Spinal cord (tissue), 10 donors: ENCODE data around the gene TGFBR3. TPM values are rescaled to one million over a fixed set of nuclear protein-coding genes. Genes with fewer than 3 reads are reported as not detected.
"Not testable (repeated sequence)": the region's sequence is repeated elsewhere in the genome, so short reads cannot be mapped to it uniquely, and the experiment has no call there.

Source experiments
- DNase-seq, 6 donors: peaks; one replicate each; pipeline versions ENCODE4 v3.0.0 to v3.0.0-alpha.2; 2013 to 2015; ENCODE audit warnings: low spot score in 6 of 6, low read depth in 4 of 6
- H3K27ac ChIP-seq: one replicate; pipeline ENCODE4 v1.5.1; 2013; ENCODE audit warnings: low read depth, low read length, control low read depth
- H3K27me3 ChIP-seq: one replicate; pipeline ENCODE4 v1.6.1; 2013; ENCODE audit warnings: low read length; ENCODE audit not compliant: control insufficient read depth, insufficient read depth
- H3K36me3 ChIP-seq: one replicate; pipeline ENCODE4 v1.6.1; 2013; ENCODE audit warnings: low read length; ENCODE audit not compliant: control insufficient read depth, insufficient read depth
- H3K4me1 ChIP-seq: one replicate; pipeline ENCODE4 v1.6.1; 2013; ENCODE audit warnings: low read length; ENCODE audit not compliant: control insufficient read depth, insufficient read depth
- H3K4me3 ChIP-seq: one replicate; pipeline ENCODE4 v1.5.1; 2013; ENCODE audit warnings: low read depth, low read length, control low read depth
- H3K9me3 ChIP-seq: one replicate; pipeline ENCODE4 v1.6.1; 2013; ENCODE audit warnings: low read length; ENCODE audit not compliant: control insufficient read depth, insufficient read depth
- WGBS: methylation state at CpG from one replicate; pipeline ENCODE4 v1.1.5; 2013; ENCODE audit warnings: missing lambda C conversion rate; ENCODE audit not compliant: insufficient coverage; 5-methylcytosine and 5-hydroxymethylcytosine counted together
- polyA plus RNA-seq, 2 donors: library from polyadenylated mRNA; unstranded; fragments of 120-200 nt; gene quantifications; one replicate each; pipeline ENCODE4 v1.2.1, GENCODE V29; 2013; ENCODE audit not compliant: insufficient read length in 2 of 2
- total RNA-seq, 2 donors: library from RNA; depleted of rRNA in 1 of 2; stranded (reverse); fragments of 120-200 nt in 1 of 2; fragments of >200 nt in 1 of 2; gene quantifications; one replicate each; pipeline versions ENCODE4 v1.2.3 to v1.2.4, GENCODE V29; 2013 to 2014
- donor health status: healthy.

Gene TGFBR3
- total and polyA plus RNA-seq, 4 donors, result 8.0 to 99.8 (median 30.0) TPM

DNA sequence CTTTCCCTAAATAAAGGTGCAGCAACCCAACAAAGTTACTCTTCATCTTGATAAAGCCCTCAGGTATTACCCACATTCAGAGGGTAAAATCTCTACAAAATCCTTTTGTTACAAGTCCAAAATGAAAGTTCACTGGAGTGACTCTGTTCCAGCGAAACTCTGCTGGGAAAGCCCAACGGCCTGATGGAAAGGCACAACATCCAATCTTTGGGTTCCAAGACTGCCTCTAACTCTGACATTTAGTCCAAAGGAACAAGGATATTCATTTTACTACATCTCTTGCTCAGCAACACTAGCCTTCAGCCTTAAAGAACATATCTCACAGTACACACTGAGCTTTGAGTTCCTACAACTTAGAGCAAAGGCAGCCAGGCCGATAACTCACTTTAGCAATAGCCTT is 42.1 kb downstream of the TGFBR3 start:
- Histone ChIP-seq H3K9me3 (peaks cover 8% of the 10 kb centered on the region), H3K27ac (no peak overlapping the region), H3K4me3 (no peak overlapping the region), H3K36me3 (no peaks in the 10 kb centered on the region), H3K4me1 (peaks cover 3% of the 10 kb centered on the region), H3K27me3 (no peaks in the 10 kb centered on the region)
- no peak for DNase-seq
- whole genome bisulfite sequencing, result 96% methylated on average over 2 of the region's 3 CpGs

DNA sequence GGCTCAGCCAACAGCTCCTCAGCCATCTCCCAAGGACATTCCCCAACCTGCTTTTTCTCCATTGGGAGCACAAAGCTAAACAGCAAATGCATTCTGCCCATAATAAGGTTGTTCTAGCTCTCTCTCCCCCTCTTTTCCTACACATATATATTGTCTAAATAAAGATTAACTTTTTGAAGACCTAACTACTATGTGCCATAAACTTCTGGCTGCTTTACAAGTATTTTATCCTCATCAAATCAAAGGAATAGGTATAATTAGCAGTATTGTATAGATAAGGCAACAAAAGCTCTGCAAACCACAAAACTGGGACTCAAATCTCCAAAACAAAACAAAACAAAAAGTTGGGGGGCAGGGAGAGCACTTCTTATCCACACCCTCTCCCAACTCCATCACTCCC is 43.4 kb downstream of the TGFBR3 start:
- H3K4me3 ChIP-seq, result no peak overlapping the region
- H3K9me3 ChIP-seq, result peaks cover 8% of the 10 kb centered on the region
- no peak overlapping the region for H3K27ac ChIP-seq
- peaks cover 3% of the 10 kb centered on the region for H3K4me1 ChIP-seq
- H3K27me3 ChIP-seq, result no peaks in the 10 kb centered on the region
- H3K36me3 ChIP-seq, result no peaks in the 10 kb centered on the region
- no peak for DNase-seq

DNA sequence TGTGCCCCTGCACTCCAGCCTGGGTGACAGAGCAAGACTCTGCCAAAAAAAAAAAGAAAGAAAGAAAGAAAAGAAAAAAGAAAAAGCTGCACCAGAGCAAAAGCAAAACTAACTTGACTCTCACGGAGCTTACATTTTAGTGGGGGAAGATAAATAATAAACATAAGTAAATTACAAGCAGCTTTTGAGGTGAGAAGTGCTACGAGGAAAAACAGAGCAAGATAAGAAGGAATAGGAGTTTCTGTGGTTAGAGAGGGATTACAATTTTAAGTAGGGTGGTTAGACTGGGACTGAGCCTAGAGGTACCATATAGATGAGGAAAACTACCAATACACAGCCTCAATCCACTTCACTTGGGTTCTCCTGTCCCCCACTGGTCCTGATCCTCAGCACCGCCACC is 43.9 kb downstream of the TGFBR3 start:
- Histone ChIP-seq H3K27ac (no peak overlapping the region), H3K9me3 (peaks cover 8% of the 10 kb centered on the region), H3K27me3 (no peaks in the 10 kb centered on the region), H3K4me1 (peaks cover 3% of the 10 kb centered on the region), H3K4me3 (no peak overlapping the region), H3K36me3 (no peaks in the 10 kb centered on the region)
- 100% methylated on average over 1 of the region's 3 CpGs for WGBS
- DNase-seq, result no peak

DNA sequence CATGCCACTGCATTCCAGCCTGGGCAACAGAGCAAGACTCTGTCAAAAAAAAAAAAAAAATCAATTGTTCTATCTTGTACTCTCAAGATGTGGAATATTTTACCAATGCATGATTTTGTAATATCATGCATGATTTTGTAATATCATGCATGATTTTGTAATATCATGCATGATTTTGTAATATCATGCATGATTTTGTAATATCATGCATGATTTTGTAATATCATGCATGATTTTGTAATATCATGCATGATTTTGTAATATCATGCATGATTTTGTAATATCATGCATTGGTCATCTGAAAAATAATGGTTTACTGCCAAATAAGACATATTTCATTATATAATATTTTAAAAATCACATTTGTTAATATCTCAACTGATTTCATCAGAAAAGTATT is 45.7 kb downstream of the TGFBR3 start:
- H3K27me3 ChIP-seq, H3K4me1 ChIP-seq, H3K9me3 ChIP-seq, H3K4me3 ChIP-seq, DNase-seq, H3K27ac ChIP-seq, H3K36me3 ChIP-seq: not testable (repeated sequence)

GRCh38 chr1:91836331-91837040 is 49.5 kb downstream of the TGFBR3 start:
- H3K27ac ChIP-seq, result no peak overlapping the region
- H3K27me3 ChIP-seq, result no peaks in the 10 kb centered on the region
- DNase-seq, result peak in 1 of 6 donors; percentile 64
- no peak overlapping the region for H3K4me3 ChIP-seq
- H3K9me3 ChIP-seq, result no peaks in the 10 kb centered on the region
- H3K36me3 ChIP-seq, result no peaks in the 10 kb centered on the region
- 87% methylated on average over 2 of the region's 8 CpGs for WGBS
- H3K4me1 ChIP-seq, result no peaks in the 10 kb centered on the region

DNA sequence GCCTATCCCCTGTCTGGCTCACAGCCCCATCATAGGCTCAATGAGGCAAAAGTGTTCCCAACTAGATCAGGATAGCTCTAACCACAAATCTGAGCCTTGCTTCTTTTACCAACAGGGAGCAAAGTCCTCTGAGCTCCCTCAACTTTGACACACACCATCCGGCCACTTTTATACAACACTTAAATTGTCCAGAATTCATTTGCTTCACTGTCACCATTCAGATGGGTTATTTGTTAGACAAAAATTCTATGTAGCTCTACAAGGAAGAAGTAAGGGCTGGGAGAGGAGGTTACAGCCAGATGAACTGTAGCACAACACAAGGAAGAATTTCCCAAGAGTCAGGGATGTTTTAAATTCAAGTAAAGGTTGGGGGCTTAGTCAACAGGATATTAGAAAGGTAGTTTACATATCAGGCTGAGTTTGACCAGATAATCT is 50.8 kb downstream of the TGFBR3 start:
- Histone ChIP-seq H3K27ac (no peak overlapping the region), H3K36me3 (no peaks in the 10 kb centered on the region), H3K4me3 (no peak overlapping the region), H3K4me1 (peaks cover 9% of the 10 kb centered on the region), H3K9me3 (no peaks in the 10 kb centered on the region), H3K27me3 (no peaks in the 10 kb centered on the region)
- WGBS, result no CpG with 5 or more reads among the region's 1 CpG
- no peak for DNase-seq

GRCh38 chr1:91834549-91834948 is 51.4 kb downstream of the TGFBR3 start:
- 83% methylated on average over 2 of the region's 7 CpGs for WGBS
- DNase-seq, H3K27ac ChIP-seq, H3K27me3 ChIP-seq, H3K9me3 ChIP-seq, H3K36me3 ChIP-seq, H3K4me3 ChIP-seq: not testable (repeated sequence)
- peaks cover 10% of the 10 kb centered on the region for H3K4me1 ChIP-seq

GRCh38 chr1:91833946-91834345 is 52.0 kb downstream of the TGFBR3 start:
- Histone ChIP-seq H3K36me3 (no peaks in the 10 kb centered on the region), H3K4me1 (peaks cover 10% of the 10 kb centered on the region), H3K27me3 (no peaks in the 10 kb centered on the region), H3K27ac (no peak overlapping the region), H3K9me3 (no peaks in the 10 kb centered on the region), H3K4me3 (no peak overlapping the region)
- WGBS, result no CpG with 5 or more reads among the region's 1 CpG
- no peak for DNase-seq

DNA sequence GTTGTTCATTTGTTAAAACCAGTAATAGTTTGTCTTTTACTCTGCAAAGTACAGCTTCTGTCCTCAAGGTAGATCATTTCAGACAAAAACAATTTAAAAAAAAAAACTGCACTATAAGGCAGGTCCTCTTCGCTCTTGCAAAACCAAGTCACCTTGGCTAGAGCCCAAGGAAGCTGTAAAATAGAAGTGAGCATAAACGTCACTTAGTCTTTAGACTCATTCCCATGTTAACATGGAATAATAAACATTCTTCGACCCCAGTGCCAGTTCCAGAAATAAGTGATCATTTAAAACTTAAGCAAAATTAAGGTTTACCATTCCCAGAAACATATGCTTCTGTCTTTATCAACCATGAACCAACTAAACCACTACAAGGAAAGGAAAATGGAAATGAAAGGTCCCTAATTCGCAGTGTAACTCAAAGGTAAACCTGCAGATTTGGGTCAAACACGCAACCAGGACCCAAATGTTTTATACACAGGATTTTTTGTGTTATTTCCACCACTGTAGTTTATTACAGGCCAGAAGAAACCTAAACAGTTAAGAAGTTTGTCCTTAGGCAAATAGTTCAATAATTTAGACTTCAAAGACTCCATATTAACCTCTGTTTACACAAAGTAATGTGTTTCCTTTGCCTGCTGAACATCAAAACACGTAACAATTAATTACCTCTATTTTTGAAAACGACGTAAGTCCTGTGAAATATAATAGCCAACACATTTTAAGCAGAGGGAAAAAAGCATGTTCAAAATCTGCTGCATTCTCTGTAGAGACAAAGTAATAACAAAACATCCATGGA is 54.6 kb downstream of the TGFBR3 start:
- WGBS, result no CpG with 5 or more reads among the region's 8 CpGs
- H3K4me3 ChIP-seq, result no peak overlapping the region
- no peaks in the 10 kb centered on the region for H3K9me3 ChIP-seq
- no peaks in the 10 kb centered on the region for H3K36me3 ChIP-seq
- H3K27me3 ChIP-seq, result no peaks in the 10 kb centered on the region
- peaks cover 10% of the 10 kb centered on the region for H3K4me1 ChIP-seq
- H3K27ac ChIP-seq, result no peak overlapping the region
- DNase-seq, result no peak
